A673 (cell line): ENCODE measurements around the gene MYO7A. TPM values are rescaled to one million over a fixed set of nuclear protein-coding genes. Genes with fewer than 3 reads are reported as not detected.

ENCODE experiments used
- BruUV-seq: library from RNA; stranded (reverse); fragments of 400-500 nt; replicated peaks from 2 replicates; lab custom pipeline; 2021; lab: Mats Ljungman, UMichigan
- CTCF ChIA-PET: fragments of 300-600 bp; sonication (Branson Sonifier 250); formaldehyde crosslinking; loops from one replicate; lab custom pipeline; 2022; ENCODE audit warnings: antibody characterized with exemption; lab: Charles Lee
- POLR2A ChIA-PET: fragments of 300-600 bp; sonication (Branson Sonifier 250); formaldehyde crosslinking; loops from one replicate; lab custom pipeline; 2022; ENCODE audit warnings: antibody characterized with exemption; ENCODE audit not compliant: low non-redundant PET; lab: Charles Lee
- DNase-seq: peaks from one replicate; pipeline ENCODE4 v3.0.0-alpha.2; 2015; ENCODE audit warnings: low spot score
- H3K27ac ChIP-seq: fragments of 200-600 bp; sonication (generic); 2 replicates; pipeline ENCODE4 v1.5.1; 2016; ENCODE audit warnings: mixed run types, low read depth, mild to moderate bottlenecking, mixed read lengths, antibody characterized with exemption, low read length; ENCODE audit not compliant: poor library complexity, severe bottlenecking
- H3K27me3 ChIP-seq: fragments of 200-600 bp; sonication (generic); replicated peaks from 2 replicates; pipeline ENCODE4 v1.6.1; 2017; ENCODE audit warnings: mixed run types, low read depth, mild to moderate bottlenecking, mixed read lengths, antibody characterized with exemption, low read length; ENCODE audit not compliant: insufficient read depth, poor library complexity
- H3K36me3 ChIP-seq: fragments of 200-600 bp; sonication (generic); 2 replicates; pipeline ENCODE4 v1.6.1; 2016; ENCODE audit warnings: mixed run types, mild to moderate bottlenecking, mixed read lengths, antibody characterized with exemption, low read length; ENCODE audit not compliant: insufficient read depth, poor library complexity, severe bottlenecking
- H3K4me1 ChIP-seq: fragments of 200-600 bp; sonication (generic); 2 replicates; pipeline ENCODE4 v1.6.1; 2017; ENCODE audit warnings: mixed run types, mild to moderate bottlenecking, mixed read lengths, antibody characterized with exemption, low read length; ENCODE audit not compliant: insufficient read depth, poor library complexity, severe bottlenecking
- H3K4me3 ChIP-seq: fragments of 200-600 bp; sonication (generic); 2 replicates; pipeline ENCODE4 v1.5.1; 2016; ENCODE audit warnings: low read depth, mixed run types, mild to moderate bottlenecking, mixed read lengths, low read length; ENCODE audit not compliant: poor library complexity, severe bottlenecking
- H3K9me3 ChIP-seq: fragments of 200-600 bp; sonication (generic); 2 replicates; pipeline ENCODE4 v1.6.1; 2016; ENCODE audit warnings: mixed run types, low read depth, mild to moderate bottlenecking, mixed read lengths, antibody characterized with exemption, low read length; ENCODE audit not compliant: poor library complexity, severe bottlenecking
- CTCF ChIP-seq: fragments of 300-800, 200-600 bp; sonication (generic); conservative IDR thresholded peaks from 2 replicates; pipeline ENCODE4 v1.5.1; 2017; ENCODE audit warnings: low read depth, mild to moderate bottlenecking, antibody characterized with exemption, low read length, moderate library complexity, mixed read lengths
- EZH2 ChIP-seq: fragments of 200-600 bp; sonication (generic); IDR thresholded peaks from 2 replicates; pipeline ENCODE4 v1.6.1; 2017; ENCODE audit warnings: borderline replicate concordance, low read depth, mild to moderate bottlenecking, mixed read lengths, antibody characterized with exemption, low read length; ENCODE audit not compliant: poor library complexity, severe bottlenecking
- intact Hi-C: fragments of 100-400 bp; cut with micrococcal nuclease; formaldehyde crosslinking; loops from one replicate; pipeline ENCODE4 v1.10.0; 2022; ENCODE audit not compliant: unreplicated experiment
- total RNA-seq: library from RNA; stranded (reverse); gene quantifications from 2 replicates; pipeline ENCODE4 v1.2.3, GENCODE V29; 2021

Gene MYO7A
- total RNA-seq, 1 experiment from 2014 or later = not detected

- Histone ChIP-seq H3K4me1 (no peaks in the 10 kb centered on the region), H3K36me3 (no peaks in the 10 kb centered on the region), H3K9me3 (no peaks in the 10 kb centered on the region), H3K4me3 (no peak overlapping the region), H3K27ac (no peak overlapping the region), H3K27me3 (no peaks in the 10 kb centered on the region)
- CTCF ChIA-PET = interaction anchor here (0.6 kb wide), 1 partner anchor 12 kb away, joined by 5 read pairs; no protein-coding TSS in a partner anchor
- POLR2A ChIA-PET = no interaction called here
- BruUV-seq = no TSS peak
- no peak for DNase-seq
- intact Hi-C loops = no loop called here
- TF ChIP-seq CTCF = no peak
- no peak for TF ChIP-seq EZH2
Observed at GRCh38 chr11:77208535-77208934, 80.5 kb downstream of the MYO7A start.

GRCh38 chr11:77209663-77210062 lies 81.6 kb downstream of the MYO7A start:
- BruUV-seq = no TSS peak
- Histone ChIP-seq H3K27me3 (no peaks in the 10 kb centered on the region), H3K36me3 (no peaks in the 10 kb centered on the region), H3K4me1 (no peaks in the 10 kb centered on the region), H3K4me3 (no peak overlapping the region), H3K9me3 (no peaks in the 10 kb centered on the region), H3K27ac (no peak overlapping the region)
- ChIA-PET CTCF (no interaction called here), POLR2A (no interaction called here)
- no peak for DNase-seq
- TF ChIP-seq CTCF (no peak), EZH2 (no peak)
- intact Hi-C loops = no loop called here

- H3K4me1 ChIP-seq = no peaks in the 10 kb centered on the region
- no peaks in the 10 kb centered on the region for H3K27me3 ChIP-seq
- TF ChIP-seq CTCF (no peak), EZH2 (no peak)
- no peaks in the 10 kb centered on the region for H3K36me3 ChIP-seq
- intact Hi-C loops = no loop called here
- DNase-seq = no peak
- CTCF ChIA-PET = no interaction called here
- H3K9me3 ChIP-seq = no peaks in the 10 kb centered on the region
- no TSS peak for BruUV-seq
- no peak overlapping the region for H3K27ac ChIP-seq
- POLR2A ChIA-PET = no interaction called here
- no peak overlapping the region for H3K4me3 ChIP-seq
Observed at GRCh38 chr11:77211040-77211451, 83.0 kb downstream of the MYO7A start.
